Raji (cell line): Measurements from ENCODE around the gene TMOD2.

Experiments used
- POLR2A ChIP-seq: IDR thresholded peaks from 2 replicates; pipeline ENCODE4 v1.6.1; 2011; ENCODE audit warnings: low read depth, low read length, control low read depth; ENCODE audit not compliant: insufficient read depth

Gene TMOD2

DNA sequence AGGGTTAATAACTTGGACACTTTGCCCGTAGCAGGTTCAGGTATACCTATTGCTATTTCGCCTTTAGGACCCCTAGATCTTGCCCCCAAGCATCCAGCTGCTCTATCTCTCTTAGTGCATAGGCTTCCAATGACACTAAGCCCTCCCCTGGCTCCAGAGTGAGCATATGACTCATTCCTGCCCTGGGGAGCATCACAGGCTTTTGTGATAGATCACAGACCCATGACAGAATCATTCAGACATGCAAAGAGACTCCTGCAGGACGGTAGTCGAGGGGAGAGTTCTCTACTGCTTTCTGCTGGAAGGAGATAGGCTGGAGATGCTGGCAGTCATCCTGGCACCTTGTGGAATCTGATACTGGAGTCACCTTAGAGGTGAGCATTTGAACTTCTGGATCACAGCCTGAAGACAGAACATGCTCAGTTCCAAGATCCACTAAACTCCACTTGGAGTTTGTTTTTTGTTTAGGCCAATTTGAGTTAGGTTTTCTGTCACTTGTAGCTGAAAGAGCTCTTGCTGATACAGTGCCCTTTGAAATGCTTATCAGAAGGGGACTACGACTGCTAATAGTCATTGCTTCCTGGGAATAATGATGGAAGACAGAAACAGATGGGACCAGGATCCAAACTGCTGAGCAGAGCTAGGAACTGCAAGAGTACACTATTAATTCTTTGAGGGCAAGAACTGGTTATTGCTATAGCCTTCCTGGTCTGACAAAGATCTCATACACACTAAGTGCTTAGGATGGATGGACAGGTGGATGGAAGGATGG is 24.9 kb upstream of the TMOD2 start:
- TF ChIP-seq POLR2A = no peak

DNA sequence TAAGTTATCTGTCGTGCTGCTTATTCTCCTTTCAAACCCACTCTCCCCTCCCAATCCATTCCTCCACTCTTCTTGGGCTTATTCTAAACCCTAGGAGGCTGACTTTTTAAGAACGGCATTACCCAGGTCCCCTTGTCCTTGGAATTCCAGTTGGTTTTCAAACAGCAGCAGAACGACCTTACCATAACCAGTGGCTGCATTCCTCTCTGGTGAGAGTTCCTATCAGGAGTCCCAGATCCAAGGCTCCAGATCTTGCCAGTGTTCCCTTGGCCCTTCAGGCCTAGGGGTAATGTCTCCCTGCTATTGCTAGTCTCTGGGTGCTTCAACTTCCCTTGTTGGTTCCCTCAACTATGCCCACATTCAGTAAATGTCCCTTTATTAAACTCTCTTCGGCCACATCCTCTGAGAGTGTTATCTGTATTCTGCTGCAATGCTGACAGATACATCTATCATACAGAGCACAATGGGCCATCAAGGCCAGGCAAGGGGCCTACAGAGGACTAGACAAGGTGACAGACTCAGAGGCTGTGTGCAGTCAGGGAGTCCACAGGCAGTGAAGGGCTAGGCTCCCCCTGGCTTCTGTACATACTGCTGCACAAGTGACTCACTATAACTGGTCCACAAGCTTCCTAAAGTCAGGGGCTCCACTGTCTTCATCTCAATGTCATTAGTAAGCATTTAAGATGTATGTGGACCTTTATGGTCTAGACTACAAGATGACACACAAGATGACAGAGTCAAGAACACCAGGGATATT is 24.1 kb upstream of the TMOD2 start:
- TF ChIP-seq POLR2A = no peak

DNA sequence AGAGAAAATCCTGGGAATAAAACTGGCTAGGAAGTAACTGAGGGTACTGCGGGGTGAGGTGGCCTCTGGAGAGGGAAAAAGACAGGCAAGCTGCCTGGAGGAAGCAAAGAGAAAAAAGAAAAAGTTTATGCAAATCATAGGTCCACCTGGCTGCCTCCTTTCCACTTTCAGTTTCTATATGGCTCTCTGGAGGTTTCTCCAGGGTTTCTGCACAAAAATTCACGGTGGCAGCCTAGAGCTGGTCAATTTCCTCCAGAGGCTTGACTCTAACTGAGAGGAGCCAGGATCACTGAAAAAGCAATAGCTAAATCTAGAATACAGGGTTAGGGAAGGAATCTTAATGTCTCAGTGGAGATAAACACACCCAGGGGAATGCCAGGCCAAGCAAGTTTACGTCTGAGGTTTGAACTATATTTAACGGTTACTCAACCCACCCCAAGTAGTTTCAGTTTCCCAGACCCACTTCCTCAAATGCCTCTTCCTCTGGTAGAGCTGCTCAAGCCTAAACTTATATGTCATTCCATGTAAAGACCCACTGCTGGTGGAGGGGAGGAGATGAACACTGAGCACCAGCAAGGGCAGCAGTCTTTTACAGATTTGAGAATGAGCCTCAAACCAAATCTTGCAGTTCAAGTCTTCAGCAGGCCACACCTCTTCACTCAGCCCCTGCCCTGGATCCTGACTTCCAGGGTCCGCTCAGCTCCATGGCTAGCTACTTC is 19.7 kb upstream of the TMOD2 start:
- TF ChIP-seq POLR2A = no peak

DNA sequence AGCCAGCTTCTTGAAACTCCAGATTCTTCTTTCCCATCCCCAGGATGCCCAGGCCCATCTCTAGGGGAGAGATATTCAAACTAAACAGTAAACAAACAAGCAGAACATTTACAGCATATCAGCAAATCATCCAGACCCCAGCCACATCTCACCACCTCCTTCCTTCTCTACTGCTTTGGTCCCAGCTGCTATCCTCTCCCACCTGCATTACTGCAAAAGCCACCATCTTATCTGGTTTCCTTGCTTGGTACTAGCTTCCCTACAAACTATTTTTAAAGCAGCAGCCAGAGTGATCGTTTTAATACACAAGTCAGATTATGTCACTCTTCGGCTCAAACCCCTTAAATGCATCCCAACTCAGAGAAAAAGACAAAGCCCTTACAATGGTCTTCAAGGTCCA is 18.8 kb upstream of the TMOD2 start:
- no peak for TF ChIP-seq POLR2A

DNA sequence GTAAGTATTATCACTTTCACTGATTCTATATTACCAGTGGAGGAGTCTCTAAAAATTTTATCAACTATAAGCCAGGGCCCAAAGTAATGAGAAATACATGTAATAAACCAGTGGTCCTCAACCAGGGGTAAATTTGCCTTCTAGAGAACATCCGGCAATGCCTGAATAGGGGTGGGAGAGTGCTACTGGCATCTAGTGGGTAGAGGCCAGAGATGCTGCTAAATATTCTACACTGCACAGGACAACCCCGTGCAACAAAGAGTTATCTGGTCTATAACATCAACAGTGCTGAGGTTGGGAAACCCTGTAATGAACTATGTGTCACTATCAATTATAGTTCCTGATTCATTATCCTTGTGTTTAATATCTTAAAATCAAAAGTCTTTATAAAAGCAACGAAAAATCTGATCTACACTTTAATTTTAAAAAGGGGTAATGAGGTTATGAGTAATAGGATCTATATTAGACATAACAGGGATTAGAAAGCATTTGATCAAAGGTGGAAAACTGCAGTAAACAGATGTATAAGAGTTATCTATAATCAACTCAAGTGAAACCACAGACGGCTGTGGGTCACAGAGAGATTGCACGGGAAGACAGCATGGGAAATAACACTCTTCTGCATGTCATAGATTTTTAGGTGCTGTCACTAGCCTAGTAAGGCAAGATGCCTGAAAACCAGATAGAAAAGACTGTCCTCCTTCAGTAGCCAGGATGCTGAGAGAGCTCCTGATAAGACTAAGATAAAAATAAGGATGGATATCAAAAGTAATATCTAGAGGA is 16.0 kb upstream of the TMOD2 start:
- no peak for TF ChIP-seq POLR2A

DNA sequence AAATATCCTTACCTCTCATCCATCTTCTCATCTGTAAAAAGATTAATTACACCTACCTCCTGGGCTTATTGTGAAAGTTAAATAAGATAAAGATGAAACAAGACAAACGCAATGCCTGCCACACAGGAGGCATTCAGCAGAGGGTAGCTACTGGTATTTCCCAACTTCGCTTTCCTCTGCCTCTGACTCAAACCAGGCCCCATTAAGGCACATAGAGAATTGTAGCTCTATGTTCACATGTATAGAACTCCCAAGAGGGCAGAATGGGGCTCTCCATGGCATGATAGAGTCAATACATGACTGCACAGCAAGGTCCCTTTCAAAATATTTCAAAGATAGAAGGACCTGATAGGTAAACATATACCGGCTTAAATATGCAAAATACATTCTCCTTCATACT is 15.3 kb upstream of the TMOD2 start:
- no peak for TF ChIP-seq POLR2A

DNA sequence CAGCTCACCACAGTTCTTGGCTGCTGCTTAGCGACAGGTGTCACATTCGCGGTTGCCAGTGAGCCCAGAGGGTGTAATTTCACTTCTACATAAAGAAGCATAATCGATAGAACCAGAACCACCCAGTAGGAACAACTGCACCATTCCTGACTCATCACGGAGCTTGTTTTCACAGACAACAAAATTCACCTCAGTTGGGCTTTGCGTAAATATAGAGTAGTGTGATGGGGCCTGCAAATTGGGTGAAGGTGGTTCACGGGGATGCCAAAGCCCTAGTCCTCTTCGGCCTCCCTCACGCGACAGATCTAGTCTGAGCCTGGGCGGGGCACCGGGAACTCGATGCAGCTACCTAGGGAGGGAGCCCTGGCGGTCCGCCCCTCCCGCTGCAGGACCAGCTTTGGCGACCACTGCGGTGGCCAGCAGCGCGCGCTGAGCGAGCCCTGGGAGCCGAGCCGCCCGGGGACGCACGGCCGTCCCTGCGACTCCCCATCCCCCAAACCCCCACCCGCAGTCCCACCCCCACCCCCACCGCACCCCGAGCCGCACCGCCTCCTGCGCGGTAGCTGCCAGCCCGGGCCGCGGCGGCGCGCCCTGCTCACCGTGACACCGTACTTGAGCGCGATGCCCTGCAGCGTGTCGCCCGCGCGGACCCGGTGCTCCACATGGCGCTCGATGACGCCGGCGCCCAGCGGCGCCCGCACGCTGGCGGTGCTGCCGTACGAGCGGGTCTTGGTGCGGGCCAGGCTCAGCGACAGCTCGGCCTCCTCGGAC is 14.5 kb upstream of the TMOD2 start:
- no peak for TF ChIP-seq POLR2A

DNA sequence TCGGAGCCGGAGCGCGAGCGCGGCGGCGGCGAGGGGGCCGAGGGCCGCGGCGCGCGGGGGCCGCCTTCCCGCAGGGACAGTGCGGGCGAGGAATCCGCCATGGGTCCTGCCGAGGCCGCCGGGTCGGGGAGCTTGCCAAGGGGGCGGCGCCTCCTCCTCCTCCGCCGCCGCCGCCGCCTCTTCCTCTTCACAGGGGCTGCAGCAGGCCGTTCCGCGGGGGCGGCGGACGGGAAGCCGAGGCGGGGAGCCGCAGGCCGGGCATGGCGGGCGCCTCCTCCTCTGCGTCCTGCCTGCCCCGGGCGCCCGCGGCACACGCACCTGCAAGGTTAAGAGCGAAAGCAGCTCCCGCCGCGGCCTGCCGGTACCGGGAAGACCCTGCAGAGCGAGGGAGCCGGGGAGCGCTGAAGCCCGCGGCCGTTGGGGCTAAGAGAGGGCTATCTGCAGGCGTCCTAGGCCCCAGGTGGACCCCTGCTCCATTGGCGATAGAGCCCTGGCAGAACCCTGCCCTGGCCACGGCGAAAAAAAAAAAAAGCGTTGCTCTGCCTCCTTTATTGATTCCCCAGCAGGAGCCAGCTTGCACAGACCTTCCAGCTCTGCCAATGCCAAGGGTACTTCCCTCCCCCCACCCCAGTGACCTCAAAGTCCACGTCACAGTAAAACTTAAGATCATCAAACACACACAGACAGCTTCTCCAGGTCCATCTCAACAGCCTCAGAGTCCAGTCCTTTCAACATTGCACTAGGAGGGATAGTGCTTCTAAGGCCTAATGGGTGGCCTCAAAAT is 13.7 kb upstream of the TMOD2 start, which contains the start of gene LYSMD2:
LYSMD2 (minus strand) TSS at position 134 of the 784 bp plus-strand sequence; CDS start at position 101, 33 bp downstream.
- TF ChIP-seq POLR2A = no peak

DNA sequence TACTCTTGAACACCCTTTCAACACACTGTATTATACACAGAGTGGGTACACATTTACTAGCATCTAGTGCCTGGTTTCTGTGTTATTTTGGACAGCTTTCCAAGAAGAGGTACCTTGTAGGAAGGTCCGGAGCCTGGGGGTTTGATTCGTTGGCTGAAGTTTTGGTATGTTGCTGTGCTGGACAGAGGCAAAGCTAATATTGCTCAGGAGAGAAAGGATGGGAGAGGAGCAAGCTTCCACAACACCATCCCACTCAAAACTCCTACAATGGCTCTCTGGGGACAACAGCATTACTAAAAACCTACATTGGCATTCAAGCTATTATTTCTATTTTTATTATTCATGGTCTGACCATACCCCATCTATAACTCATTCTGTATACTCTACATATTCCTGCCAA is 12.8 kb upstream of the TMOD2 start:
- no peak for TF ChIP-seq POLR2A

DNA sequence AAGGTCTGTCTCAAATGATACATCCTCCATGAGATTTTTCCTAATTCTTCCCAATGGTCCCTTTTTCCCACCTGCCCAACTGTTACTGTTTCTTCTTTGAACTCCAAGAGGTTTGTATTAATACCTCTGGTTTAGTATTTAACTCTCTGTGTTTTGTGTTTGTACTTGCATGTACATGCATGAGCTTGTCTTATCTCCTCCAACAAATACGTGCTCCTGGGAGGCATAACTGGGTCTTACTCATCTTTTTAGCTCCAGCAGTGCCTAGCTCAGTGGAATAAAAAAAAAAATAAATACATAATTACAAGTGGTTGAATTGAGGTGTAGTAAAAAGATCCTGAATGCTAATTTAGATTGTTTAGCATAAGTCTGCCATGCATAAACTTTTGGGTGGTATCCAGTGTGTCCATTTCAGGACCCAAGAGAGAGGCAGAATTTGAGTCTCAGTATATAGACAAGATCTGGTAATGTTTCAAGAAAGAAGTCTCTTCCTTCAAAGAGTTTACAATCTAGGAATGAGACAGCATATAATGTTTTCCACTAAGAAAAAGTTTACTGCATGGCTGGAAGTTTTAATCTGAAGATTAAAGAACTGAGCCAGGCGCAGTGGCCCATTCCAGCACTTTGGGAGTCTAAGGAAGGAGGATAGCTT is 12.2 kb upstream of the TMOD2 start:
- no peak for TF ChIP-seq POLR2A

DNA sequence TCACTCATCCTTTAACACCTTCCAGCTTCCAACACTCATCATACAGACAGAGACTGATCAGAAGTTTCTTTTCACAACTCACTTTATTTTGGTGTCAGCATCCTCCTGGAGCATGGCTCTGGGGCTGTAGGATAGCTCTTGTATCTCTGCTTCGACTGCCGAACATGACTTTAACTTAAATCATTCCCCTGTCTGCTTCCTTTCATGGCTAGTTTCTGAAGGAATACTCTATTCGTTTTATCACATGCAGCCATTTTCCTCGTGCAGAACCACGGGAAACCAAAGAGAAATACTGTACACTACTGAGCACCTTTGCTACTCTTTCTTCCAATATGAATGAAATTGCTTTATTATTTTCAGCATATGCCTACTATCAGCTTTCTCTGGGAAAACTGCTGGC is 2.1 kb upstream of the TMOD2 start:
- TF ChIP-seq POLR2A = no peak

DNA sequence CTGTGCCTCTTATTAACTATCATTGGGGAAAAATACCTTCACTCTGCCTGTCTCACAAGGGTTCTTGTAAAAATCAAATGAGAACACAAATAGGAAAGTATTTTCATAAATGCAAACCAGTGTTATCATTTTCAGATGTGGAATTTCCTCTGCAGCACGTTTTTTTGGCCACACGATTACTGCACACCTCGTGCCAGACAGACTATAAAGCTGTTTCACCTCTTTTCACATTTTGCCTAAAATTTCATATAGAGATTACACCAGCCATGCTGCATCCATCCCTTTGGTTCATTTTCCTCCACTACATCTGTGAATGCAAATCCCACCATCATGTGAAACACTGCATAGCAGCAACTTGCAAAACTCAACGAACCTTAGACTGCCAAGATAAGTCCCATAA is 1.2 kb upstream of the TMOD2 start:
- TF ChIP-seq POLR2A = peak; percentile 70

DNA sequence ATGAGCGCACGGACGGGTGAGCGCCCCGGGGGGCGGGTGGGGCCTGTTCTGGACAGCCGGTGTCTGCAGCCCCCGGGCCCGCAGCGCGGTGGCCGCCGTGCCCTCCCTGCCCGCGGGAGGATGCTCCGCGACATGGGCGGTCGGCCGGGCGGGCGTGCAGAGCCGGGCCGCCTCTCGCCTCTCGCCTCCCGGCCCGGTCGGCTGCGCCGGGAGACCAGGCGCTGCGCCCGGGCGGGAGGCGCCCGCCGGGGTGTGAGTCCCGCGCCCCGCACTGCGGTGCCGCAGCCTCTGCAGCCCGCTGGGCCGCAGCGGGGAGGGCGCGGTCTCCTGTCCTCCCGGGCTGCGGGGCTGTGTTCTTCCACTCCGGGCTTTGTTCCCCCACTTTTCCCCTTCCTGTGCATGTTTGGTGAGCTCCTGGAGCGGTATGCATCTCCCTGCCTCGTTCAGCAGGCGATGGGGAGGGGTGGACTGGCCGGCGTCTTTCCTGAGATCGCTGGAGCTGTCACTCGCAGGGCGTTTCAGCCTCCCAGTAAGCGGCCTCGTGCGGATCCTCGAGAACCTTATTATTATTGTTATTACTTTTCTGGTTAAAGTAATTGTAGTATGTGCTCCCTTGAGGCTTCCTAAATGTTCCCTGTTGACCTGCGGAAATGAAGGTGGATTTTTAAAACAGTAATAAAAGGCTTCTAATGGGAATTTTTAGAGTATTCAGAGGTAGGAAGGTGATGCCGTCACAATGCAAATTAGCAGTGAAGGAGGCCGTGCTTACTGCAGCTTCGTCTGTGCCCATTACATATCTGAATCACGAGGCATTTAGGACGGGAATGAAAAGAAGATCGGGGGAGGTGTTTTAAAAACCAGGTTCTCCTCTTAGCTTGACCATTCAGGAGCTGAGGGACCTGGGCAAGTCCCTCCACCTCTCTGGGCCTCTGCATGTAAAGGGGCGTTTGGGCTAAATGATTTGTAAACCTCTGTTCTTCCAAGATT is 593 bp downstream of the TMOD2 start:
- no peak for TF ChIP-seq POLR2A
